Smooth muscle cell (in vitro differentiated cells): ENCODE results near the gene ESR1. TPM values are rescaled to one million over a fixed set of nuclear protein-coding genes. Genes with fewer than 3 reads are reported as not detected.
A peak's percentile ranks its signal among the peaks of the same experiment; 100 is the strongest.

Source experiments
- DNase-seq: peaks from one replicate; lab custom pipeline; 2025; ENCODE audit not compliant: unreplicated experiment; lab: John Stamatoyannopoulos, UW
- H2AFZ ChIP-seq: fragments of 200-600 bp; sonication (generic); 2 replicates; pipeline ENCODE4 v1.6.0; 2016; ENCODE audit warnings: antibody characterized with exemption, low read depth, mild to moderate bottlenecking
- H3F3A ChIP-seq: fragments of 200-600 bp; sonication (generic); 2 replicates; pipeline ENCODE4 v1.6.0; 2017; ENCODE audit warnings: antibody characterized with exemption, low read depth
- H3K27ac ChIP-seq: fragments of 200-600 bp; sonication (generic); 2 replicates; pipeline ENCODE4 v1.5.1; 2016; ENCODE audit warnings: low read depth, mild to moderate bottlenecking
- H3K27me3 ChIP-seq: fragments of 200-600 bp; sonication (generic); 2 replicates; pipeline ENCODE4 v1.6.1; 2016; ENCODE audit warnings: low read depth, mild to moderate bottlenecking
- H3K36me3 ChIP-seq: fragments of 200-600 bp; sonication (generic); 2 replicates; pipeline ENCODE4 v1.5.1; 2016; ENCODE audit warnings: low read depth
- H3K4me1 ChIP-seq: fragments of 200-600 bp; sonication (generic); 2 replicates; pipeline ENCODE4 v1.5.1; 2016; ENCODE audit warnings: low read depth
- H3K4me2 ChIP-seq: fragments of 200-600 bp; sonication (generic); 2 replicates; pipeline ENCODE4 v1.6.0; 2016; ENCODE audit warnings: mild to moderate bottlenecking
- H3K4me3 ChIP-seq: fragments of 200-600 bp; sonication (generic); 2 replicates; pipeline ENCODE4 v1.5.1; 2016; ENCODE audit warnings: mild to moderate bottlenecking
- H3K79me2 ChIP-seq: fragments of 200-600 bp; sonication (generic); 2 replicates; pipeline ENCODE4 v1.6.0; 2016; ENCODE audit warnings: low read depth, mild to moderate bottlenecking
- H3K9ac ChIP-seq: fragments of 200-600 bp; sonication (generic); 2 replicates; pipeline ENCODE4 v1.6.0; 2016; ENCODE audit warnings: low read depth
- H3K9me3 ChIP-seq: fragments of 200-600 bp; sonication (generic); replicated peaks from 2 replicates; pipeline ENCODE4 v1.5.1; 2016; ENCODE audit warnings: low read depth
- H4K20me1 ChIP-seq: fragments of 200-600 bp; sonication (generic); 2 replicates; pipeline ENCODE4 v1.6.0; 2016; ENCODE audit warnings: low read depth
- WGBS: methylation state at CpG from one replicate; pipeline ENCODE4 v1.1.7; 2016; ENCODE audit warnings: low lambda C conversion rate; 5-methylcytosine and 5-hydroxymethylcytosine counted together
- polyA plus RNA-seq: library from polyadenylated mRNA; unstranded; fragments of >200 nt; fragmentation: Nextera tagmentation; extraction: Ambion mirVana; gene quantifications from 2 replicates; pipeline ENCODE4 v1.2.1, GENCODE V29; 2016
- total RNA-seq: library from RNA; depleted of rRNA; stranded (reverse); fragments of >200 nt; gene quantifications from 2 replicates; pipeline ENCODE4 v1.2.3, GENCODE V29; 2014
- TF ChIP-seq, protein P1 (sequence below): fragments of 200-600 bp; sonication (generic); IDR thresholded peaks from 2 replicates; pipeline ENCODE4 v1.5.1; 2017; ENCODE audit warnings: borderline replicate concordance, mild to moderate bottlenecking, antibody characterized with exemption; ENCODE audit not compliant: insufficient read depth, poor library complexity, severe bottlenecking

The ESR1 gene
- total and polyA plus RNA-seq, 2 experiments from 2014 or later = 0.16 TPM; not detected in 1

GRCh38 chr6:152055517-152055916 is 248.0 kb downstream of the ESR1 start:
- Histone ChIP-seq H3K27me3 (no peaks in the 10 kb centered on the region), H3K4me2 (no peak overlapping the region), H3K4me1 (no peaks in the 10 kb centered on the region), H3K36me3 (no peaks in the 10 kb centered on the region), H3K79me2 (no peaks in the 10 kb centered on the region), H3K9ac (no peak overlapping the region), H3F3A (no peaks in the 10 kb centered on the region), H3K27ac (peak overlapping the region; percentile 67), H4K20me1 (no peaks in the 10 kb centered on the region), H2AFZ (no peak overlapping the region), H3K9me3 (no peaks in the 10 kb centered on the region), H3K4me3 (no peak overlapping the region)
- DNase-seq = no peak
- WGBS = 96% methylated on average over 4 of the region's 4 CpGs
- TF ChIP-seq, protein P1, sequence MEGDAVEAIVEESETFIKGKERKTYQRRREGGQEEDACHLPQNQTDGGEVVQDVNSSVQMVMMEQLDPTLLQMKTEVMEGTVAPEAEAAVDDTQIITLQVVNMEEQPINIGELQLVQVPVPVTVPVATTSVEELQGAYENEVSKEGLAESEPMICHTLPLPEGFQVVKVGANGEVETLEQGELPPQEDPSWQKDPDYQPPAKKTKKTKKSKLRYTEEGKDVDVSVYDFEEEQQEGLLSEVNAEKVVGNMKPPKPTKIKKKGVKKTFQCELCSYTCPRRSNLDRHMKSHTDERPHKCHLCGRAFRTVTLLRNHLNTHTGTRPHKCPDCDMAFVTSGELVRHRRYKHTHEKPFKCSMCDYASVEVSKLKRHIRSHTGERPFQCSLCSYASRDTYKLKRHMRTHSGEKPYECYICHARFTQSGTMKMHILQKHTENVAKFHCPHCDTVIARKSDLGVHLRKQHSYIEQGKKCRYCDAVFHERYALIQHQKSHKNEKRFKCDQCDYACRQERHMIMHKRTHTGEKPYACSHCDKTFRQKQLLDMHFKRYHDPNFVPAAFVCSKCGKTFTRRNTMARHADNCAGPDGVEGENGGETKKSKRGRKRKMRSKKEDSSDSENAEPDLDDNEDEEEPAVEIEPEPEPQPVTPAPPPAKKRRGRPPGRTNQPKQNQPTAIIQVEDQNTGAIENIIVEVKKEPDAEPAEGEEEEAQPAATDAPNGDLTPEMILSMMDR = no peak

GRCh38 chr6:152057832-152058498 is 250.5 kb downstream of the ESR1 start:
- no peaks in the 10 kb centered on the region for H4K20me1 ChIP-seq
- 69% methylated on average over 6 of the region's 6 CpGs for WGBS
- no peak overlapping the region for H3K9ac ChIP-seq

DNA sequence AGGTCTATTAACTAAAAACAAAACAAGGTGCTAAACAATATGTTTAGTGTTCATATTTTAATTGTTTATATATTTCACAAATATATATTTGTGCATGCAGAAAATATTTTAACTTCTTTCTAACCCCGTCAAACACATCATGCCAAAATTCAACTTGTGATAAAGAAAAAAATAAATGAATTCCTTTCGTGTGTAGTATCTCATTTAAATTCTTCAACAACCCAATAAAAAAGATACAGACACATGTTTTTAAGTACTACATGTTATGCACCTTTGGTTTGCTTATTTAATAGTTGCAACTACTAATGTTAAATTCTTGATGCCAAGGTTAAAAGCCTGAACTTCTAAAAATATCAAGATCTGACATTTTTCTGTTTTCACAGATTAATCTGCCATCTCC is 252.4 kb downstream of the ESR1 start:
- H3K9me3 ChIP-seq = no peaks in the 10 kb centered on the region
- TF ChIP-seq, protein P1 = no peak
- 97% methylated on average over 2 of the region's 2 CpGs for WGBS

More at GRCh38 chr6:152057832-152058498, 250.5 kb downstream of the ESR1 start:
- H3K79me2 ChIP-seq = no peaks in the 10 kb centered on the region
- no peaks in the 10 kb centered on the region for H3K4me1 ChIP-seq
- no peaks in the 10 kb centered on the region for H3K27me3 ChIP-seq
- TF ChIP-seq, protein P1 = no peak
- H3K4me2 ChIP-seq = no peak overlapping the region
- no peak for DNase-seq
- no peak overlapping the region for H3K27ac ChIP-seq
- H2AFZ ChIP-seq = no peak overlapping the region
- no peaks in the 10 kb centered on the region for H3K9me3 ChIP-seq
- no peaks in the 10 kb centered on the region for H3K36me3 ChIP-seq
- no peak overlapping the region for H3K4me3 ChIP-seq
- no peaks in the 10 kb centered on the region for H3F3A ChIP-seq

DNA sequence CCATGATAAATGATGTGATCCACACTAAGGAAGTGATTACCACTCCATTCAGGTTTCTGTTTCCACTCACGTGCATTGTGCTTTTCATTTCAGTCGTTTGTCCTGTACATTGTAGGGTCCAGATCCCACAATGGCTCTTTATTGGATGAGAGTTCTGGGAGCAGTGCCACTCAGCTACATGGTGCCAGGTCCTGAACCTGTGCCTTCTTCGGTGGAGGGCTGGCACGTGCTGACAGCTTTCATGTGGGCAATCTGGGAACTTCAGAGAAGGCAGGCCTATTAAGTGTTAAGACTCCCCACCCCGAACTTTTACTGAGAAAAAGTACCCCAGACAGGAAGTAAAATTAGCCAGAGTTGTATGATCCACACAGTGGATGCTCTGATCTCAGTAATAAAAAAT is 255.0 kb downstream of the ESR1 start:
- H3K36me3 ChIP-seq = no peaks in the 10 kb centered on the region
- no peak overlapping the region for H3K27ac ChIP-seq
- no peak overlapping the region for H3K4me3 ChIP-seq
- TF ChIP-seq, protein P1 = no peak
- no peaks in the 10 kb centered on the region for H4K20me1 ChIP-seq
- no peak for DNase-seq
- no peak overlapping the region for H3K9ac ChIP-seq
- H3K4me1 ChIP-seq = peaks cover 4% of the 10 kb centered on the region
- no peaks in the 10 kb centered on the region for H3F3A ChIP-seq
- no peaks in the 10 kb centered on the region for H3K9me3 ChIP-seq
- H3K79me2 ChIP-seq = no peaks in the 10 kb centered on the region
- H3K27me3 ChIP-seq = no peaks in the 10 kb centered on the region
- H3K4me2 ChIP-seq = no peak overlapping the region
- WGBS = 84% methylated on average over 5 of the region's 5 CpGs
- H2AFZ ChIP-seq = no peak overlapping the region

More for the DNA sequence above, 252.4 kb downstream of the ESR1 start:
- no peak overlapping the region for H3K27ac ChIP-seq
- no peaks in the 10 kb centered on the region for H3F3A ChIP-seq
- no peaks in the 10 kb centered on the region for H4K20me1 ChIP-seq
- no peak overlapping the region for H2AFZ ChIP-seq
- no peaks in the 10 kb centered on the region for H3K27me3 ChIP-seq
- H3K36me3 ChIP-seq = no peaks in the 10 kb centered on the region
- H3K4me3 ChIP-seq = no peak overlapping the region
- H3K9ac ChIP-seq = no peak overlapping the region
- no peak for DNase-seq
- H3K79me2 ChIP-seq = no peaks in the 10 kb centered on the region
- H3K4me1 ChIP-seq = no peaks in the 10 kb centered on the region
- H3K4me2 ChIP-seq = no peak overlapping the region
